Suprapubic skin (tissue), 4 donors: ENCODE data around the gene CCDC85A. TPM values are rescaled to one million over a fixed set of nuclear protein-coding genes. Genes with fewer than 3 reads are reported as not detected.

Experiments used
- DNase-seq, 2 donors: peaks; one replicate each; pipeline ENCODE4 v3.0.0-alpha.2; 2019; ENCODE audit warnings: low spot score in 2 of 2
- H3K27ac ChIP-seq: fragments of 200-600 bp; sonication (generic); one replicate; pipeline ENCODE4 v1.5.1; 2019
- H3K27me3 ChIP-seq: fragments of 200-600 bp; sonication (generic); one replicate; pipeline ENCODE4 v1.5.1; 2019
- H3K36me3 ChIP-seq: fragments of 200-600 bp; sonication (generic); one replicate; pipeline ENCODE4 v1.5.1; 2019
- H3K4me1 ChIP-seq: fragments of 200-600 bp; sonication (generic); one replicate; pipeline ENCODE4 v1.5.1; 2019
- H3K4me3 ChIP-seq: fragments of 200-600 bp; sonication (generic); one replicate; pipeline ENCODE4 v1.5.1; 2019; ENCODE audit warnings: mild to moderate bottlenecking
- H3K9me3 ChIP-seq: fragments of 200-600 bp; sonication (generic); one replicate; pipeline ENCODE4 v1.5.1; 2019
- CTCF ChIP-seq, 2 donors: fragments of 200-600 bp in 1 of 2; fragments of 450-650 bp in 1 of 2; sonication (generic) in 1 of 2; IDR thresholded peaks; one replicate each; pipeline ENCODE4 v1.5.1; 2016 to 2019; ENCODE audit warnings: antibody characterized with exemption in 2 of 2, mild to moderate bottlenecking in 1 of 2, moderate library complexity in 1 of 2
- EP300 ChIP-seq: sonication (generic); formaldehyde crosslinking; IDR thresholded peaks from one replicate; pipeline ENCODE4 v1.6.1; 2017; ENCODE audit warnings: antibody characterized with exemption
- POLR2A ChIP-seq, 2 donors: fragments of 450-650 bp; IDR thresholded peaks; one replicate each; pipeline ENCODE4 v1.6.1; 2017; ENCODE audit warnings: antibody characterized with exemption in 2 of 2, mild to moderate bottlenecking in 2 of 2, moderate library complexity in 2 of 2
- POLR2AphosphoS5 ChIP-seq, 3 donors: sonication (generic); formaldehyde crosslinking; IDR thresholded peaks; one replicate each; pipeline ENCODE4 v1.6.1; 2017; ENCODE audit warnings: antibody characterized with exemption in 3 of 3
- WGBS: methylation state at CpG from one replicate; pipeline ENCODE4 v1.1.5; 2018; 5-methylcytosine and 5-hydroxymethylcytosine counted together
- total RNA-seq, 4 donors: library from RNA; depleted of rRNA; stranded (reverse); fragments of >200 nt; gene quantifications; one replicate each; pipeline ENCODE4 v1.1.0, GENCODE V29; 2016

The CCDC85A gene
- total RNA-seq, 4 donors from 2014 or later: 1.9 to 3.2 (median 2.5) TPM

- DNase-seq: no peak
- TF ChIP-seq POLR2A (IDR thresholded peaks at IDR 0.05) (no peak), EP300 (no peak), CTCF (IDR thresholded peaks at IDR 0.05) (no peak), POLR2AphosphoS5 (IDR thresholded peaks at IDR 0.05) (no peak)
- Histone ChIP-seq H3K4me1 (no peaks in the 10 kb centered on the region), H3K9me3 (no peaks in the 10 kb centered on the region), H3K27me3 (no peaks in the 10 kb centered on the region), H3K4me3 (no peak overlapping the region), H3K36me3 (no peaks in the 10 kb centered on the region), H3K27ac (no peak overlapping the region)
- WGBS: 84% methylated on average over 2 of the region's 2 CpGs
These were observed 55.2 kb downstream of the CCDC85A start for GRCh38 chr2:56239030-56239429.

GRCh38 chr2:56239437-56239836 lies 55.6 kb downstream of the CCDC85A start:
- 52% methylated on average over 1 of the region's 1 CpG for WGBS
- no peak for DNase-seq

GRCh38 chr2:56240210-56240609 lies 56.4 kb downstream of the CCDC85A start:
- TF ChIP-seq CTCF (IDR thresholded peaks at IDR 0.05) (no peak), POLR2A (IDR thresholded peaks at IDR 0.05) (no peak), POLR2AphosphoS5 (IDR thresholded peaks at IDR 0.05) (no peak), EP300 (no peak)
- no peak for DNase-seq
- WGBS: 90% methylated on average over 5 of the region's 5 CpGs
- Histone ChIP-seq H3K27me3 (no peaks in the 10 kb centered on the region), H3K9me3 (no peaks in the 10 kb centered on the region), H3K36me3 (no peaks in the 10 kb centered on the region), H3K27ac (no peak overlapping the region), H3K4me3 (no peak overlapping the region), H3K4me1 (no peaks in the 10 kb centered on the region)

More at GRCh38 chr2:56239437-56239836, 55.6 kb downstream of the CCDC85A start:
- no peaks in the 10 kb centered on the region for H3K9me3 ChIP-seq
- no peak for TF ChIP-seq POLR2AphosphoS5 (IDR thresholded peaks at IDR 0.05)
- TF ChIP-seq EP300: no peak
- no peak for TF ChIP-seq POLR2A (IDR thresholded peaks at IDR 0.05)
- TF ChIP-seq CTCF (IDR thresholded peaks at IDR 0.05): no peak
- no peaks in the 10 kb centered on the region for H3K4me1 ChIP-seq
- H3K27ac ChIP-seq: no peak overlapping the region
- no peaks in the 10 kb centered on the region for H3K36me3 ChIP-seq
- H3K27me3 ChIP-seq: no peaks in the 10 kb centered on the region
- H3K4me3 ChIP-seq: no peak overlapping the region

- Histone ChIP-seq H3K4me3 (no peak overlapping the region), H3K27me3 (no peaks in the 10 kb centered on the region), H3K36me3 (no peaks in the 10 kb centered on the region), H3K9me3 (no peaks in the 10 kb centered on the region), H3K4me1 (no peaks in the 10 kb centered on the region), H3K27ac (no peak overlapping the region)
- DNase-seq: no peak
- TF ChIP-seq EP300 (no peak), POLR2AphosphoS5 (IDR thresholded peaks at IDR 0.05) (no peak), CTCF (IDR thresholded peaks at IDR 0.05) (no peak), POLR2A (IDR thresholded peaks at IDR 0.05) (no peak)
- WGBS: no CpG with 5 or more reads among the region's 1 CpG
These were observed 60.7 kb downstream of the CCDC85A start for GRCh38 chr2:56244506-56244905.

- no CpG with 5 or more reads among the region's 1 CpG for WGBS
- no peaks in the 10 kb centered on the region for H3K36me3 ChIP-seq
- no peak overlapping the region for H3K27ac ChIP-seq
- no peak for DNase-seq
- no peak for TF ChIP-seq EP300
- no peak for TF ChIP-seq POLR2AphosphoS5 (IDR thresholded peaks at IDR 0.05)
- TF ChIP-seq POLR2A (IDR thresholded peaks at IDR 0.05): no peak
- no peak for TF ChIP-seq CTCF (IDR thresholded peaks at IDR 0.05)
- H3K4me1 ChIP-seq: no peaks in the 10 kb centered on the region
- no peaks in the 10 kb centered on the region for H3K9me3 ChIP-seq
- H3K4me3 ChIP-seq: no peak overlapping the region
- H3K27me3 ChIP-seq: no peaks in the 10 kb centered on the region
These were observed 61.2 kb downstream of the CCDC85A start for GRCh38 chr2:56244911-56245530.
